Fibroblast of skin of left biceps (primary cell): ENCODE measurements around the gene MALL.
A peak's percentile ranks its signal among the peaks of the same experiment; 100 is the strongest.
"Not testable (repeated sequence)": the region's sequence is repeated elsewhere in the genome, so short reads cannot be mapped to it uniquely, and the experiment has no call there.

Source experiments
- DNase-seq, 2 experiments: peaks; one replicate each; pipeline ENCODE4 v3.0.0-alpha.2; 2013; ENCODE audit warnings: low read depth in 2 of 2

Gene MALL

DNA sequence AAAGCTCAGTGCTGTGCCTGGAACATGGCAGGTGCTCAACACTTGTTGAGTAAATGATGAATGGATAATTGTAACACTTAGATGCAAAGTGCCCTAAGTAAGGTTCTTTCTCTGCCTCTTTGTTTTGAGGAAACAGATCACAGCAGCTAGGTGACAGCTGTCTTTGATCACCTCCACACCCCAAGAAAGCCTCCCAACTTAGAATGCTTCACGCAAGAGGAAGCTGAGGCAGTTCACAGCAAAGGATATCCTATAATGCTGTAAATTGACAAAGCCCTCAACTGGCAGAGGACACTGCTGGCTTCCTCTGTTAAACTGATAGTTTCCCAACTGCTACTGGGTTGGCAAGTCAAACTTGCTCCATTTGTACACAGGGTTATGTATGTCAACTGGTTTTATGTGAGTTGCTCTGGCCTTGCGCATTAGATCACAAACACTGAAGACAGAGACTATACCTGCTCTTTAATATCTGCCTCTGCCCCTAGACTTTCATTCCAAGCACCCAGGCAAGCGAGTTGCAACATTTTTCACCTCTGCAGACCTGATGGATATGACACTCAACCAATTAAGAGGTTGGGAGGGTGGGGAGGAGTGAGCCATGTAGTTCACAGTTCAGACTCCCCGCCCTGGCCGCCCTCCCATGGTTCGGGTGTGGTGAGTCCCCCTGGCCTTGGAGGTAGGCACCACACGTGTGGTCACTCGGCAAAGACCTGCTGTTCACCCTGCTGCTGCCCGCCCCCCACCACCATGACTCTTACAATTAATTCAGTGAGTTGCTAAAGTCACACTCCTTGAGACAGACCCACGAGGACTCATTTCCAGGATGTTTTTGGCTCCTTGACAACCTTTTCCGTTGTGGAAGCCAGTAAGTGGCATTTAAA is 4.8 kb upstream of the MALL start:
- no peak for DNase-seq

GRCh38 chr2:110116033-110116710 is 550 bp upstream of the MALL start:
- DNase-seq, result no peak

- no peak for DNase-seq
Observed at GRCh38 chr2:110114831-110115255, 779 bp downstream of the MALL start.

DNA sequence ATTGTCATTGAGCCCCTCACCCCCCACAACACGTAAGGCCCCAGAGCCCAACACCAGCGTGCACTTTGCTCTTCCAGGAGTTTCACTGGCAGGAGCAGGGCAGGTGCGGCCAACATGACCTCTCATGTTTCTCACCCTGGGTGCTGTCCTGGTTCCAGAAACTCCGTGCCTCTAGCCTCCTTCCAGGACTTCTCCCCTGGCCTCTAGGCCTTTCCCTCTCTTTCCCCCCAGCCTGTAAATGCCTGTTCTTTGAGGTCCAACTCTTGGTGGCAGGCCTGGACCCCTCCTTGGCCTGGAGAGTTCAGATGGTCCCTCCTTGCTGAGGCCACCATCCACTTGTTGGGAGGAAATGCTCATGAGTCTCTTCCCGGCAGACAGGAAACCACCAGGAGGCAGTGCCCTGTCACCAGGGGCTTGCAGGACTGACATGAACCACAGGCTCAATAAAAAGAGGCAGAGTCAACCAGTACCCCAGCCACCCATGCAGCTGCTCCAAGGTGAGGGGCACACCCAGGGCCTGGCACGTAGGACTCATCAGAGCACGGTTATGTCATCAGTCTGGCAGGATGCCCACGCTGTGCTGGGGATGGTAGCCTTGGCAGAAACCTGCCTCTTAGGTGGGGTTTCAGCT is 1.5 kb downstream of the MALL start:
- no peak for DNase-seq

- DNase-seq, result not testable (repeated sequence)
Observed at GRCh38 chr2:110108291-110108690, 7.3 kb downstream of the MALL start.

GRCh38 chr2:110107092-110108079 is 8.2 kb downstream of the MALL start:
- no peak for DNase-seq

DNA sequence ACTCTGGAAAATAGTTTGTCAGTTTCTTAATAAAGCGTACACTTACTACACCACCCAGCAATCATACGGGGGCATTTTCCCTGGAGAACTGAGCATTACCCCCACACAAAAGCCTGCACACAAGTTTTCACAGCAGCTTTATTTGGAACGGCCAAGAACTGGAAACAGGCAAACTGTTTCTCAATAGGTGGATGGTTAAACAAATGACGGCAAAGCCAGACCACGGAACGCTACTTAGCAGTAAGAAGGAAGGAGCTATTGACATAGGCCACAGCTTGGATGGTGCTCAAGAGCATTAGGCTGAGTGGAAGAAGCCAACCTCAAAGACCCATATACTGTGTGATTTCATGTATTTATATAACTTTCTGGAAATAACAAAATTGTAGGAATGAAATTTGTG is 9.0 kb downstream of the MALL start:
- DNase-seq, result no peak

DNA sequence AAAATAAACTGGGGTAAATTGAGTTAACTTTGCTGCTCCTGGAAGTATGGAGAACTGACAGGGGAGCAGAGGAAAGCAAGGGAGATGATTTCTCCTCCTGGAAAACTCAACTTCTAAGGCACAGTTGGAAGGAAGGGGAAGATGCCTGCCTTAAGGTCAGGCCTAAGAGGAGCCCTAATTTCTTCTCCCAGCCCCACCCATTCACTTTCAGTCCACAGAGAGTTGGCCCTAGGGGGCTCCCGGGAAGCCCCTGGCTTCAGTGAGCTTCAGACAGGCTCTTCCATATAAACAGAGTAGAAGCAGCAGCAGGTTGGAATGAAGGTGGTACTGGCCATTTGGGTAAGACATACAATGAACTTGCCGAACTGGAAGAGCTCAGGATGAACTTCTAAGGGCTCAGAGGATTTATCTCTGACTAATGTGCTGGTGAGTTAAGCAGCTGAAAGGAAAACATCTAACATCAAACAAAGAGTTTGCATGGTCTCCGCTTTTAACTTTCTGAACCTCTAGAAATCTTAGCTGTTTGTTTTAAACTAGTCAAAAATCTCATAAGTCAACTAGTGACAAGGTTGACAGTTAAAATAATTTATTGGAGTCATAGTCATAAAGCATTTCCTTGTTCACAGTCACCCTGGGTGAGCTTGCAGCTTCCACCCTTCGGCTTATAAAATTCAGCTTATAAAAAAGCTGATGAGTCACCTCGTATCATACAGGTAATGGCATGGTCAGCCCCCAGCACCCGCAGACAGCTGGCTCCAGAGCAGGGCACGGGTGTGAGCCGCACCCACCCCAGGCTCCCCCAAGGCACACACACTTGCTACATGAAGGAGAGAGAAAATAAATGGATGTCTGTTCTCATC is 9.8 kb downstream of the MALL start:
- no peak for DNase-seq

DNA sequence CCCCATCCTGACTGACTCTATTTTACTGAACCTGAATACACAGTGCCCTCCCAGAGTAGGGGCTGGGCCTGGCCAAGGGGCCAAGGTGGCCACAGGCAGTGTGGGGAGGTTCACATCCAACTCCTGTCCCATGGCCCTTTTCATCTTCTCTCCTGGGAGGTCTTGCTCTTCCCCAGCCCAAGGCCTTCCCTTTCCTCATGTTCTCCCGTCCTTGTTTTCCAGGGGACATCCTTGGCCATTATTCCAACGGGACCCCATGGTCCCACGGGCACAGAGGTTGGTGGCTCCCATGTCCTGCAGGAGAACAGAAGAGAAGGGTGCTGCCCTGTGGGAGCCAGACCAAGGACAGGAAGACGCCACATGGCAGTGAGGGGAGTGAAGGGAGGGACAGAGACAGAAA is 10.4 kb downstream of the MALL start:
- DNase-seq, result no peak

DNA sequence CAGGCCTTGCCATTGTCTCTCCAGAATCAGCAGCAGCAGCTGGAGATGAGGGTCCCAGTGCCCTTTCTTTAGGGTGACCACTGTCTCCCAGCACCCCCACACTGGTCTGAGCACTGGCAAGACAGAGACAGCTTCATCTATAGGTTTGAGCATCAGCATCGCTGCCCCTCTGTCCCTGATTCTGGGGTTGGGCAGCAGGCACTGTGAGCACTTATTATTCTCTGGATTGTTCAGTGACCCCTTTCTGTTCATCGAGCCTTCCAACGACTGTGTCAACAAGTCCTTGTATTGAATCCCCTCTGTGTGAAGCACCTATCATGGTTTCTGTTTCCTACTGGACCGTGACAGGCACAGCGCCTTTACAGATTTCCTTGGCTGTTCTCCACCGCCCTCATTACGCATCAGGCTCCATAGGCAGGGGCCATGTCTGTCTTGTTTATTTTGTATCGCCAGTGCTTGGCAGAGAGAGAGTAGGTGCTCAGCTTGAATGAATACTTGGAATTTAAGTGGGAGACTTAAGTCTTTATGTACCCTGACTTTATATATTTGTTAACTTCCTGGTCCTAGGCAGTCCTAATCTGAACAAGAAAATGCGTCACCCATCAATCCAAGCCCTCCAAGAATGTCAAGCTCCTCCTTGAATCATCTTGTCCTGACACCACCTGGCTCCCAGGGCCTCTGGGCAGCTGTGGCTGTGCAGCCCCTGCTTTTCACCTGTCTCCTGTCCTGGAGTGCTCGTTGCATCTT is 11.4 kb downstream of the MALL start:
- no peak for DNase-seq

DNA sequence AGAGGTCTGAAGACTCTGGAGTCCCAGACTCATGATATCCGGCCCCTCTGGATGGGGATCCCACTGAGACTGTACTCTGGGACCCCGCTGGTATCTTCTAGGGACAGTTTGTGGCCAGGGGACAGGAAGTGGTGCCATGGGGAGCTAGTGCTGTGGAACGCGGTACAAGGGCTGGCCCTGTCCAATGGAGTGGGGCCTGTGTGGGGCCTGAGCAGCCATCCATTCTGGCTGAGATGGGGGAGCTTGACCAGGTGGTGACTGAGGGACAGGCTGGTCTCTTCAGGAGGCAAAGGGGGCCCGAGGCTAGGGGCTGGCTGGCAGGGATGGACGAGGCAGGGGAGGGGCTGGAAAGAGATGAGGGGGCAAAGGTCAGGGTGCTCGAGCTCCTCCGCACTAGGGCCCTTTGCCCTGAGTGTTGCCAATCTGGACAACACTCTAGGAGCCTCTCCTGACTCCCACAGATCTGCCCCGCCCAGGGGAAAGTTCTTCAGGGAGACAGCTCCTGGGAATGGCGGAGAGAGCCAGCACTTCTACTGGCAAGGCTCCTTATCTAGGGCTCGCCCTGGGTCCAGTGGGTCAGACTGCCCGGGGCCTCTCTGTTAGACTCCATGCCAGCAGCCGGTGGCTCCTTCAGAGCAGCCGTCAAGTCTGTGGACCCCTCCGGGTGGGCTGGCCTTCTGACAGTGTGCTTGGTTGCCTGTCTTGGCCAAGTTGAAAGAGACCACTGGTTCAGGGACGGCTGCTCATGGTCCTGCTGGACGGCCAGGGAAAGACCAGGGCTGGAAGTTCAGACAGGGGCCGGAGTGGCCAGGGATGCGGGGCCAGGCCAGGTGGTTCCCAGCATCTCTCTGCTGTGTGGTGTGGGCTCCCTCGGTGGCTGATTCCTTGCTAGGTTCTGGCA is 12.3 kb downstream of the MALL start:
- no peak for DNase-seq

GRCh38 chr2:110101901-110102803 is 13.5 kb downstream of the MALL start:
- no peak for DNase-seq

DNA sequence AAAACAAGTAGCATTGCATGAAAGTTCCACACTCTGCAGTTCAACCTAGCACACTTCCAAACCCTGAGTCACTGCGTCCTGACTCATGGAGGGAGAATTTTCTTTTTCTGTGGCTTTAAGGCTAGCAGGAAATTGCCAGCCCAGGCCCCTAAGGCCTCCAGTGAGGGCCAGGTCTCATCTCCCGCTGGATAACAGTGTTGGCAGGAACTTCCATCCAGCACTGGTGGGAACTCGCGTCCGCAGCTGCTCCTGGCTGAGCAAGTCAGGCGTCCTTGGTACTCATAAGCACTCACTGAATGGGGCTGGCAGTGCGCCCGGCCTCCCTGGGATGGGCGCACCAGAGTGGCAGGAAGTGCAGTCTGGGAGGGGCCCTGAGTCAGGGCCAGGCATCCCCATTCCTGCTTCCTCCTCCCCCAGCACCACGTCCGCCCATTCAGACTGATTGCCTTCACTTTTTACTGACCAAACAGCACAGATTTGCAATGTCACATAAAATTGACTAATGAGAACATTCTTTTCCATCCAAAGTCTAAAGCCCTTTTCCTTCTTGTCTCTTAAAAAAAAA is 14.3 kb downstream of the MALL start:
- DNase-seq, result peak; percentile 99

- not testable (repeated sequence) for DNase-seq
Observed at GRCh38 chr2:110100880-110101279, 14.7 kb downstream of the MALL start.

- no peak for DNase-seq
Observed at GRCh38 chr2:110100480-110100879, 15.1 kb downstream of the MALL start.

DNA sequence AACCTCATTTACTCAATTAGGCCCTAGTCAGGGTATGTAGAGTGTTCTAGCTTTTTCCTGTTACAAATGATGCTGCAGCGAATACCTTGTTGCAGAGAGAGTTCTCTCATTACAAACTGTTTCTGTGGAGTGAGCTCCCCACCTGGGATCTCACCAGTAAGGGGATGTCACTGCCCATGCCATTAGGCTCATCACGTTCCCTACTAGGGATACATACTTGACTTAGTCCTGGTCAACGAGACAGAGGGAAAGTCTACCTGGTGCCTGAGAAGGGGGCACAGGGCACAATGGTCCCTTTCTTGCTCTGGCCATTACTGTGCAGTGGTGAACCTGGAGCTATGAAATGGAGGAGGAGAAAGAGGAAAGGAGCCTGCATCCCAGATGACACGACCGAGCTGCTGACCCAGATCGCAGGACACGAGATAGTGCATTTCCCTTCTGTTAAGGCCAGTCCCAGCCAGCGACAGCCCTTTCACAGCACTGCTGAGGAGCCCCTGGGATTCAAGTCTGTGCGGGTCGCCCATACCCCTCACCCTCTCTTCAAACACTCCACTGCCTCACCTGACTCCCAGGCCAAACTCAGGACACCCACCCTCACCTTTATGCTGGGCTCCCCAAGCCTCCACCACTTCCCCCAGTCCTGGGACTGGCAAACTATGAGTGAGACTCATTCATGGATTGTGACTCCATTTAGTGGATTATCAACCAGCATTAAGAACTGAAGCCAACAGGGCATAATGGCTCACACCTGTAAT is 16.0 kb downstream of the MALL start:
- DNase-seq, result no peak

DNA sequence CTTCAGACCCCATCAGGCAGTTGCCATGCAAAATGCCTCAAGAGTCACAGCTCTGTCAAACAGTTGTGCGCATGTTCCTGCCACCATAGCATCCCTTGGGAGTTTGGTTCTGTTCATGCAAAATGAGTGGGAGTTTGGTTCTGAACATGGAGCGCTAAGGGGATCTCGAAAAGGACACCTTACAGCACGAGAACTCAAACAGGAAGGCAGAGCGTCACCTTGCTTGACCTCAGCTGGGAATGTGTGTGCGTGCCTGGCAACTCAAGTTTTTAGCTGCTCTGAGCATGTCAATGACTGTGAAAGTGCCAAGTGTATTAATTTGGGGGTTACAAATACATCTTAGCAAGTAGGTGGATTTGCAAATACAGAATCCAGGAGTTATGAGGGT is 16.6 kb downstream of the MALL start:
- DNase-seq, result no peak
